Prostate gland (tissue), 2 donors: ENCODE measurements around the gene ZNF135. TPM values are rescaled to one million over a fixed set of nuclear protein-coding genes. Genes with fewer than 3 reads are reported as not detected.

Experiments used
- DNase-seq: peaks from one replicate; pipeline ENCODE4 v3.0.0-alpha.2; 2019; ENCODE audit warnings: low spot score
- H3K27ac ChIP-seq, 2 donors: fragments of 200-600 bp; sonication (generic); 2 replicates each; pipeline ENCODE4 v1.5.1; 2017 to 2019
- H3K27me3 ChIP-seq: fragments of 200-600 bp; sonication (generic); replicated peaks from 2 replicates; pipeline ENCODE4 v1.5.1; 2019; ENCODE audit not compliant: insufficient read depth
- H3K36me3 ChIP-seq, 2 donors: fragments of 200-600 bp; sonication (generic); 1 replicate in 1 of 2; 2 replicates in 1 of 2; pipeline versions ENCODE4 v1.5.1 to v1.8.1; 2017 to 2019
- H3K4me1 ChIP-seq: fragments of 200-600 bp; sonication (generic); replicated peaks from 2 replicates; pipeline ENCODE4 v1.5.1; 2019
- H3K4me3 ChIP-seq, 2 donors: fragments of 200-600 bp; sonication (generic); 2 replicates each; pipeline ENCODE4 v1.5.1; 2017 to 2019
- H3K9me3 ChIP-seq: fragments of 200-600 bp; sonication (generic); 2 replicates; pipeline ENCODE4 v1.5.1; 2017
- CTCF ChIP-seq, 4 experiments: fragments of 200-600 bp in 2 of 4; fragments of 450-650 bp in 2 of 4; sonication (generic) in 2 of 4; IDR thresholded peaks; 1 replicate in 3 of 4; 2 replicates in 1 of 4; pipeline ENCODE4 v1.5.1; 2016 to 2019; ENCODE audit warnings: antibody characterized with exemption in 4 of 4, mild to moderate bottlenecking in 2 of 4, moderate library complexity in 2 of 4
- POLR2A ChIP-seq: fragments of 450-650 bp; IDR thresholded peaks from one replicate; pipeline ENCODE4 v1.6.1; 2016; ENCODE audit warnings: antibody characterized with exemption, mild to moderate bottlenecking
- POLR2AphosphoS5 ChIP-seq: sonication (generic); formaldehyde crosslinking; IDR thresholded peaks from one replicate; pipeline ENCODE4 v1.6.1; 2017; ENCODE audit warnings: antibody characterized with exemption
- WGBS: methylation state at CpG from one replicate; pipeline ENCODE4 v1.1.5; 2018; 5-methylcytosine and 5-hydroxymethylcytosine counted together
- intact Hi-C: fragments of 100-400 bp; cut with DNase I; formaldehyde crosslinking; loops from one replicate; pipeline ENCODE4 v1.14.2; 2022
- total RNA-seq, 2 donors: library from RNA; depleted of rRNA; stranded (reverse); fragments of >200 nt; gene quantifications; one replicate each; pipeline ENCODE4 v1.1.0, GENCODE V29; 2016

Gene ZNF135
- total RNA-seq, result 10 to 100 TPM; 13.4 to 19.3 TPM

- peak within 1 kb of the TSS; percentile 60 to 73 for H3K4me3 ChIP-seq
- DNase-seq, result peak; percentile 80
- H3K36me3 ChIP-seq, result peaks cover 0 to 7% of the 10 kb centered on the region in 2 donors
- peak within 1 kb of the TSS; percentile 86 to 90 for H3K27ac ChIP-seq
- no peaks in the 10 kb centered on the region for H3K9me3 ChIP-seq
- intact Hi-C loops, result no loop called here
- H3K27me3 ChIP-seq, result no peaks in the 10 kb centered on the region
- WGBS, result under 1% methylated on average over 57 of the region's 62 CpGs
- TF ChIP-seq POLR2A, result peak; percentile 47
- peak; percentile 92 for TF ChIP-seq POLR2AphosphoS5
- peak in 1 of 4 experiments; percentile 23 for TF ChIP-seq CTCF (IDR thresholded peaks at IDR 0.05)
- no peaks in the 10 kb centered on the region for H3K4me1 ChIP-seq
Measured at GRCh38 chr19:58059003-58059670, at the start of gene ZNF135. ZNF135 (plus strand) TSS chr19:58059282; CDS start chr19:58060003, 721 bp downstream.

- intact Hi-C loops, result no loop called here
- Histone ChIP-seq H3K4me1 (no peaks in the 10 kb centered on the region), H3K9me3 (no peaks in the 10 kb centered on the region), H3K36me3 (no peaks in the 10 kb centered on the region), H3K27ac (peak overlapping the region; percentile 36 to 77), H3K27me3 (no peaks in the 10 kb centered on the region), H3K4me3 (peak overlapping the region in 1 of 2 donors; percentile 36)
- no peak for DNase-seq
- WGBS, result 6% methylated on average over 21 of the region's 21 CpGs
- TF ChIP-seq CTCF (IDR thresholded peaks at IDR 0.05), result no peak
- no peak for TF ChIP-seq POLR2AphosphoS5
- TF ChIP-seq POLR2A, result no peak
Measured at GRCh38 chr19:58009301-58009665, 49.8 kb upstream of the ZNF135 start.

- Histone ChIP-seq H3K4me3 (peak overlapping the region; percentile 11 to 36), H3K9me3 (no peaks in the 10 kb centered on the region), H3K36me3 (no peaks in the 10 kb centered on the region), H3K27me3 (no peaks in the 10 kb centered on the region), H3K4me1 (no peaks in the 10 kb centered on the region), H3K27ac (peak overlapping the region; percentile 36 to 77)
- intact Hi-C loops, result no loop called here
- WGBS, result 8% methylated on average over 32 of the region's 41 CpGs
- peak; percentile 88 for TF ChIP-seq POLR2AphosphoS5
- peak in 1 of 4 experiments; percentile 8 for TF ChIP-seq CTCF (IDR thresholded peaks at IDR 0.05)
- TF ChIP-seq POLR2A, result peak; percentile 27
- peak; percentile 90 for DNase-seq
Measured at GRCh38 chr19:58009666-58010301, 49.3 kb upstream of the ZNF135 start.

- 57% methylated on average over 22 of the region's 22 CpGs for WGBS
- TF ChIP-seq POLR2A, result no peak
- no peak for TF ChIP-seq CTCF (IDR thresholded peaks at IDR 0.05)
- no peak for TF ChIP-seq POLR2AphosphoS5
- H3K27ac ChIP-seq, result no peak overlapping the region
- H3K4me3 ChIP-seq, result no peak overlapping the region
- no peaks in the 10 kb centered on the region for H3K9me3 ChIP-seq
- H3K27me3 ChIP-seq, result no peaks in the 10 kb centered on the region
- DNase-seq, result no peak
- intact Hi-C loops, result no loop called here
- no peaks in the 10 kb centered on the region for H3K4me1 ChIP-seq
- H3K36me3 ChIP-seq, result no peaks in the 10 kb centered on the region
Measured at GRCh38 chr19:58010507-58010906, 48.6 kb upstream of the ZNF135 start.
